CD4-positive, alpha-beta T cell treated with Interleukin-10 for 1 hour (primary cell): ENCODE measurements around the gene ELP5.

Experiments used
- DNase-seq: peaks from one replicate; pipeline ENCODE4 v3.0.0-alpha.2; 2020

The ELP5 gene

GRCh38 chr17:7258731-7259554 is 6.9 kb downstream of the ELP5 start:
- DNase-seq = no peak

GRCh38 chr17:7259555-7259889 is 7.5 kb downstream of the ELP5 start:
- DNase-seq = no peak

- no peak for DNase-seq
Measured at GRCh38 chr17:7260151-7260550, 8.1 kb downstream of the ELP5 start.

GRCh38 chr17:7260651-7261378 is 8.8 kb downstream of the ELP5 start:
- peak; percentile 42 for DNase-seq

GRCh38 chr17:7261379-7262191 is 9.6 kb downstream of the ELP5 start:
- peak; percentile 34 for DNase-seq

- no peak for DNase-seq
Measured at GRCh38 chr17:7262192-7262934, 10.3 kb downstream of the ELP5 start, which contains the start of gene CLDN7. TSS of gene CLDN7 (minus strand) at chr17:7262478. CDS start at chr17:7262043, 435 bp downstream.

- peak; percentile 25 for DNase-seq
Measured at GRCh38 chr17:7262935-7263800, 11.2 kb downstream of the ELP5 start.

GRCh38 chr17:7263801-7264078 is 11.7 kb downstream of the ELP5 start:
- no peak for DNase-seq

GRCh38 chr17:7266784-7267183 is 14.8 kb downstream of the ELP5 start:
- no peak for DNase-seq

- DNase-seq = no peak
Measured at GRCh38 chr17:7279448-7279847, 27.4 kb downstream of the ELP5 start.

GRCh38 chr17:7280519-7281073 is 28.6 kb downstream of the ELP5 start:
- peak; percentile 89 for DNase-seq

- DNase-seq = peak; percentile 90
Measured at GRCh38 chr17:7281074-7281952, 29.3 kb downstream of the ELP5 start, which contains the start of gene SLC2A4. TSS of gene SLC2A4 (plus strand) at chr17:7281718. CDS start at chr17:7281935, 217 bp downstream.

- no peak for DNase-seq
Measured at GRCh38 chr17:7281953-7282751, 30.1 kb downstream of the ELP5 start.

- DNase-seq = no peak
Measured at GRCh38 chr17:7282752-7283321, 30.8 kb downstream of the ELP5 start.

GRCh38 chr17:7283471-7284216 is 31.6 kb downstream of the ELP5 start:
- no peak for DNase-seq

GRCh38 chr17:7284911-7285310 is 32.9 kb downstream of the ELP5 start:
- no peak for DNase-seq

GRCh38 chr17:7285679-7286078 is 33.7 kb downstream of the ELP5 start:
- no peak for DNase-seq
